Measurements from ENCODE around the gene PARD3B. TPM values are rescaled to one million over a fixed set of nuclear protein-coding genes. Genes with fewer than 3 reads are reported as not detected.

PARD3B gene
- total RNA-seq, 1 donor from 2014 or later: 9.5 TPM

DNA sequence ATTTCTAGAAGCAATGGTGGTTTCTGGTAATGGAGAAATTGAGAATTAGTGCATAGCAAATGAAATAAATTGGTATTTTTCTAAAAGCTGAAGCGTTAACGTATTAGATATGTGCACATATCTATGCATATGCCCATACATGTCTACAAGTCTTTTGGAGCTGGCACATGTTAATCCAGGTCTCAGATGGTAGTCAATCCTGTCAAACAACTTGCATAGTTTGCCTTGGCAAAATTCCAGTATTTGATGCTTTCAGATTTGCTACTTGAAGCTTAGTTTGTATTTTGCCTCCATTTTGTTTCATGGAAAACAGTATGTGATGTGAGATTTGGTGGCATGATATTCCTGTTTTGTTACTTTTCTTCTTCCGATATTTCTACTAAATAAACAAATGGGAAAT is 304.6 kb downstream of the PARD3B start:
- intact Hi-C loops (cut with DNase I): no loop called here

DNA sequence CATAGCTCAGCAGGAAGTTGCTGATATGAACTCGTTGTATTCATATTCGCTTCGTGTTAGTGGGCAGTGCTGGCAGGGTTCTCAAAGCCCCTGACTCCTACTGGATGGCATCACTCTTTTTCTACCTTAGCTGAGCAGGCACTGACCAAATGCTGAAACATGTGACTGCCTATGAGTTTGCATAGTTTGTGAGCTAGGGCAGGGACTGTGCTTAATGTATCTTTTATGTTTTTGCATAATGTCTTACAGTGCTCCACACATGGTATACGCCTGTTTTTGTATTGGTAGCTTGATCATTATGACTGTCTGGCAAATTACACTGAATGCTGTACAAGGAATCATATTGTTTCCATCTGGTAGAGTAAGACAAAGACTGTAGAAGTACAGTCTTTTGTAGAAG is 305.3 kb downstream of the PARD3B start:
- no peak for DNase-seq (ENCODE audit: low spot score)
- intact Hi-C loops (cut with DNase I): no loop called here

More for the DNA sequence above, 304.6 kb downstream of the PARD3B start:
- no peak for DNase-seq (ENCODE audit: low spot score)

GRCh38 chr2:204853905-204854304 is 308.6 kb downstream of the PARD3B start:
- DNase-seq (ENCODE audit: low spot score): no peak
- intact Hi-C loops (cut with DNase I): no loop called here

- intact Hi-C loops (cut with DNase I): no loop called here
- DNase-seq (ENCODE audit: low spot score): no peak
These were observed 315.0 kb downstream of the PARD3B start for GRCh38 chr2:204860274-204860673.

- intact Hi-C loops (cut with DNase I): no loop called here
- no peak for DNase-seq (ENCODE audit: low spot score)
These were observed 317.5 kb downstream of the PARD3B start for GRCh38 chr2:204862809-204863208.

GRCh38 chr2:204863336-204863735 is 318.1 kb downstream of the PARD3B start:
- no peak for DNase-seq (ENCODE audit: low spot score)
- intact Hi-C loops (cut with DNase I): no loop called here

DNA sequence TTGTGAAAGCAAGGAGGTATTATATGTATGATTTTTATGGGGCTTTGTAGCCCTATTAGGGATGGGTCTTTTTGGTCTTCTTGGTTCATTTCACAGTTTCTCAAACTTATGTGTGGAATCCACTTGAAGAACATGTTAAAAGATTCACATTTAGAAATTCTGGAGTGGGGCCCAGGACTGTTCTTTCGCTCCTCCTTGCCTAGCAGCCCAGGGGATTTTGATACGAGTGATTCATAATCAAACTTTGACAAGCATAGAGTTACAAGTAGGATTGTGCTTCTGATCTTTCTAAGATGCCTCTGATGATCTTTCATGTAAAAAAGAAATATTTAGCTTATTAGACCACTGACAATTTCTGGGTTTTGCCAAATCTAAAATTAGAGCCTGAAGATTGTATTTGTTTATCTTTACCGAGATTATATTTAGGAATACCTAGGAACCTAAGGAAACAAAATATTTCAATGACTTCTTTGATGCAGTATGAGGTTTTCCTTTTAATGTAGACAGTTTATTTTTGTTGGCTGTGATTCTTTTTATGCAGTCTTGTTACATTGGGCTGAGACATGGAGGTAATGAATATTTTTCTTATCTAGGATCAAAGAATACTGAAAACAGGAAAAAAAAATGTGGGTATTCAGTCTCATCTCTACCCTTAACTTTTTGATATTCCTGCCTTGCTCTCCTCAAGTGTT is 324.0 kb downstream of the PARD3B start:
- intact Hi-C loops (cut with DNase I): no loop called here
- no peak for DNase-seq (ENCODE audit: low spot score)

DNA sequence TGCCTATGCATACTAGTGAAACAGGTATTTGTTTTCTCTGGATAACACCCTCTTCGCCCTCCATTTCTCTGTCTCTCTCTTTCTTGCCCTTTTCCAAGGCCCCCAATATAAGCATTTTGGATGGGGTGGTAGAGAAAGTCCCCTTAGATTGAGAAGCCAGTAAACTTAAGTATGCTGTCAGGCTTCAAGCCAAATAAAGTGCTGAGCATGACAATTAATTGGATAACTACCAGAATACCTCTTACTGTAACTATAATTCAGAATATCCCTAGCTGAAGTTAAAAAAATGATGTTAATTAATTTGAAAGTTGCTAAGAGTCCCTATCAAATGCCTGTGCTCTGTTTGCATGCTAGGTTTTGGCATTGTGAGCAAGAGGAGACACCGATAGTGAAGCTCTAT is 324.8 kb downstream of the PARD3B start:
- intact Hi-C loops (cut with DNase I): loop anchor here (2.0 kb wide), 1 partner anchor 807 kb away; no protein-coding TSS in a partner anchor
- DNase-seq (ENCODE audit: low spot score): no peak

- no peak for DNase-seq (ENCODE audit: low spot score)
- intact Hi-C loops (cut with DNase I): loop anchor here (2.0 kb wide), 1 partner anchor 805 kb away; no protein-coding TSS in a partner anchor
These were observed 326.1 kb downstream of the PARD3B start for GRCh38 chr2:204871231-204871953.

- DNase-seq (ENCODE audit: low spot score): no peak
- intact Hi-C loops (cut with DNase I): no loop called here
These were observed 331.0 kb downstream of the PARD3B start for GRCh38 chr2:204876311-204876710.

DNA sequence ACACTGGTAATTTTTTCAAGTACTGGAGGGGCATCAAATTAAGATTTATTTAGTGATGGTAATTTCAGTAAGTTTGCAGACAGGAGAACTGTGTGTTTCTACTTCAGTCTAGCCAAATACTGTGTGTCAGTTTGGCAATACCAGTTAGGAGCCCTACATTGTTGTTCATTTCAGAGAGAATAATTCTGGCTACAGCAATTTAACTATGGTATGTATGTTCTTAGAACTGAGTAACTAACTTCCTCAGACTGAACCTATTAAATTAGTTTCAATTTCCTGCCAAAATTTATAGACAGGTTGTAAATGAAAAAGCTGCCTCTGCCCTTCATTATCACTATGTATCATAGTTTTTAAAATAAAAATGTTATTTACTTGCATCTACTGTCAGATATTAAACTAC is 332.4 kb downstream of the PARD3B start:
- DNase-seq (ENCODE audit: low spot score): no peak
- intact Hi-C loops (cut with DNase I): no loop called here

DNA sequence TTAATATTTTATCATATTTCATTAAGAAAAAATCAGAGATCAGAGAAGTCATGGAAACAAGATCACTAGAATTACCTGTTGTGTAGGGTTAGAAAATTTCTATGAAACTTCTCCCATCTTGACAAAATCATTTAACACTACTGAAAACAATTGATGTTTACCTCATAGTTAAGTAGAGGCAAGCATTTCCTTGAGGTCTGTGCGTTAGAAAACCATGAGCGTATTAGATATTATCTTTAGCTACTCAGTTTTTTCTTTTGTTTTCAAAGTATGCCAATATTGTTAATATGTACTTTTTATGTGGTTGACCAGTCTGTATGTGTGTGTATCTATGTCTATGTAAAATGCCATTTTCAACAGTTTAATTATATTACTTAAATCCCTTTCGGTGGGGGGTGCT is 335.7 kb downstream of the PARD3B start:
- no peak for DNase-seq (ENCODE audit: low spot score)
- intact Hi-C loops (cut with DNase I): no loop called here

DNA sequence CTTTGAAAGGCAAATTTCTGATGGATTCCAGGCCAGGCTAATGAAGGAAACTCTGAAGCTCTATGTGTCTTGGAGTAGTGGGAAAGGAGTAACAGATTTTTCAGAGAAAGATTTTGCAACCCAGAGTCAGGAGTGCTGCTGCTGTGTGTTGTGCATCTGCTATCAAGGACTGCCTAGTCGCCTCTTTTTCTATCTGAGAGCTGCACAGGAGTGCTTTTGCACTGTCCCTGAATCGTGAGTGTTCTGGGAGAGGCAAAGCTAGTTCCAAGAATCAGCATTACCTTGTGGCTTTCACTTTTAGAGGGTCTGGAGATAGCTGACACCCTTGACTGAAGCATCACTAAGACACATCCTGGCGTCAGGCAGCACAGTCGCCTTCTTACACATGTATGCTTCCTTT is 336.4 kb downstream of the PARD3B start:
- no peak for DNase-seq (ENCODE audit: low spot score)
- intact Hi-C loops (cut with DNase I): no loop called here

DNA sequence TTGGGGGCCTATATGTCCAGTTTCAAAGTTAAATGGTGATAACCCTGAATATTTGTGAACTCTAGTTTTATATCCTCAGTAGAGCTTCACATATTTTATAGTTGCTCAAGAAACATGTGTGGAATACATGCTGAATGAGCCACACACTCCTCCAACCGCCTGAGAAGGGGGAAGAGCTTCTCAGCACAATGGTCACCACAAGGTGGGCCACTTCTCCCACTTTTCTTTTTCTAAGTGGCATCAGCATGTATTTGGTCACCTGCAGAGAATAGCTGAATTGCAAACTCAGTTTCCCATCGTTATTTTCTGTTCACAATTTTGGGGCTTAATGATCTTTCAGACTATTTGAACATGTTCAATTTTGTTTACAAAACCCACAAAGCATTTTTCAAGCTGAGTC is 340.5 kb downstream of the PARD3B start:
- no peak for DNase-seq (ENCODE audit: low spot score)
- intact Hi-C loops (cut with DNase I): no loop called here

- intact Hi-C loops (cut with DNase I): no loop called here
- no peak for DNase-seq (ENCODE audit: low spot score)
These were observed 341.4 kb downstream of the PARD3B start for GRCh38 chr2:204886713-204887112.

DNA sequence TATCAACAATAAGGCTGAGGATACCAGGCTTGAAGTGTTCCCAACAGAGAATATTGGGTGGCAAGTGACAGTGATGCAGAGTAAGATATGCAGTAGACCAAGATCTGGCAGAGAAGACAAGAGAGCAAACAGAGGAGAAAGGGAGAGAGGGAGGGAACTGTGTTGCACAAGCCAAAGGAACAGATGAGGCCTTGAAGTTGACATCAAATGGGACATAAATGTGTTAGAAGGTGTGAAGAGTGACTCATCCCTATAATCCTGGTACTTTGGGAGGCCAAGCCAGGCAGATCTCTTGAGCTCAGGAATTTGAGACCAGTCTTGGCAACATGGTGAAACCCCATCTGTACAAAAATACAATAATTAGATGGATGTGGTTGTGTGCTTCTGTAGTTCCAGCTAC is 342.9 kb downstream of the PARD3B start:
- DNase-seq (ENCODE audit: low spot score): no peak
- intact Hi-C loops (cut with DNase I): no loop called here

DNA sequence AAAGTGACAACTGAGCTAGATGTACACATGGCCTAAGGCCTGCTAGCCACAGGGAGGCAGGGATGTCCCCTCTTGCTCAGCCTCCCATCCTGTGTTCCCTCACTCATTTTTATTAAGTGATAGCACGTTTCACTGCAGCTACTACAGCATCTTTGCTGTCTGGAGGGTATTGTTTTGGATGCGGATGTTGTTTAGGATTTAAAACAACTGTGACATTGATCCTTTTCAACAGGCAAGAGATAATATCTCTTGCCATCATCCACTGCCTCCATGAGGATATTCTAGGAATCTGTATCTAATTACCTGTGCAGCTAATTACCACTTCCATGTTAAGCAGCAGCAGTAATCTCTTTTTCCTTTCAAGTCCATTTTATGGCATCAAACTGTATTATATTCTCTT is 345.4 kb downstream of the PARD3B start:
- DNase-seq (ENCODE audit: low spot score): no peak
- intact Hi-C loops (cut with DNase I): no loop called here

GRCh38 chr2:204891739-204892138 is 346.5 kb downstream of the PARD3B start:
- intact Hi-C loops (cut with DNase I): no loop called here
- no peak for DNase-seq (ENCODE audit: low spot score)

DNA sequence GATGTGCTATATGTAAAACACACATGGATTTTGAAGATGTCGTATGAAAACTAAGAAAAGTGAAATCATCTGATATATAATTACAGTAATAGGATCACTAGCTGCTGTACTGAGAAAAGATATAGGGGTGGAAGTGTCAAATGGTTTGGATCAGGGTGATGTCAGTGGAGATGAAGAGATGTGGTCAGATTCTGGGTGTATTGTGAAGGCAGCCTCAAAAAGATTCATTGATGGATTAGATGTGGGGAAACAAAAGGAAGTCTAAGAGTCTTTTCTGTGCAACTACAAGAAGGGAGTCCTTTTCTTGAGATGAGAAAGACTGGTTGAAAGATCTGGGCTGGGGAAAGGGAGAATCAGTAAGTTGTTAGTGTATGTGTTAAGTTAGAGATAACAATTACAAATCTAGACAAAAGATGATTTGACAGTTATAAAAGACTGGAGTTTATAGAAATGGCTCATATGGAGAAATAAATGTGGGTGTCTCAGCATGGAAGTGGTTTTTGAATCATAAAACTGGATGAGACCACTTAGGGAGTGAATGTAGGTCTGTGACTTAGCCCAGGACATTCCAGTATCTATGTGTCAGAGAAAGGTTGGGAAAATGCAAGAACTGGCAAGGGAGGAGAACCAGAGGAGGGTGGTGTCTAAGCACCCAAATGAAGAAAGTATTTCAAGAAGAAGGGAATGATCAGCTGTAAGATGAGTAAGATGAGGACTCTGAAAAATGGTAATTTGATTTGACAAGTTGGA is 347.4 kb downstream of the PARD3B start:
- intact Hi-C loops (cut with DNase I): no loop called here
- DNase-seq (ENCODE audit: low spot score): no peak

- intact Hi-C loops (cut with DNase I): no loop called here
- DNase-seq (ENCODE audit: low spot score): no peak
These were observed 350.9 kb downstream of the PARD3B start for GRCh38 chr2:204896146-204896545.

- intact Hi-C loops (cut with DNase I): no loop called here
- DNase-seq (ENCODE audit: low spot score): no peak
These were observed 352.3 kb downstream of the PARD3B start for GRCh38 chr2:204897561-204897960.
